Keratinocyte (primary cell): ENCODE measurements around the gene WDR44. TPM values are rescaled to one million over a fixed set of nuclear protein-coding genes. Genes with fewer than 3 reads are reported as not detected.
"Not testable (repeated sequence)": the region's sequence is repeated elsewhere in the genome, so short reads cannot be mapped to it uniquely, and the experiment has no call there.

Experiments
- DNase-seq: peaks from one replicate; pipeline ENCODE4 v3.0.0-alpha.2; 2011; ENCODE audit warnings: low read depth, missing footprints, low spot score
- FAIRE-seq: peaks from 2 replicates; lab custom pipeline; 2011; peaks lifted over from hg19 to GRCh38; lab: Jason Lieb, UNC
- H2AFZ ChIP-seq: 2 replicates; pipeline ENCODE4 v1.6.0; 2012; ENCODE audit warnings: low read length, control low read depth, inconsistent platforms; ENCODE audit not compliant: control insufficient read depth
- H3K27ac ChIP-seq: 2 replicates; pipeline ENCODE4 v1.5.1; 2011; ENCODE audit warnings: low read length; ENCODE audit not compliant: control insufficient read depth, insufficient read depth
- H3K27me3 ChIP-seq: 3 replicates; pipeline ENCODE4 v1.6.0; 2011; ENCODE audit warnings: low read length; ENCODE audit not compliant: control insufficient read depth, insufficient read depth; ENCODE audit errors: extremely low read depth
- H3K36me3 ChIP-seq, 2 experiments: 2 replicates in 1 of 2; 3 replicates in 1 of 2; pipeline ENCODE4 v1.5.1; 2011; ENCODE audit warnings: low read length in 2 of 2, mild to moderate bottlenecking in 1 of 2; ENCODE audit not compliant: control insufficient read depth in 2 of 2, insufficient read depth in 2 of 2; ENCODE audit errors: extremely low read depth in 1 of 2
- H3K4me1 ChIP-seq: 3 replicates; pipeline ENCODE4 v1.5.1; 2011; ENCODE audit warnings: low read length; ENCODE audit not compliant: control insufficient read depth, insufficient read depth; ENCODE audit errors: extremely low read depth
- H3K4me2 ChIP-seq: 3 replicates; pipeline ENCODE4 v1.6.0; 2011; ENCODE audit warnings: low read depth, low read length; ENCODE audit not compliant: control insufficient read depth, insufficient read depth; ENCODE audit errors: extremely low read depth
- H3K4me3 ChIP-seq, 3 experiments: fragments of 200-600 bp in 1 of 3; sonication (generic) in 1 of 3; 2 replicates in 2 of 3; 3 replicates in 1 of 3; pipeline ENCODE4 v1.5.1; 2011 to 2016; ENCODE audit warnings: low read length in 3 of 3, mild to moderate bottlenecking in 3 of 3, control low read depth in 2 of 3, inconsistent platforms in 1 of 3, low read depth in 1 of 3, mixed read lengths in 1 of 3, mixed run types in 1 of 3, moderate library complexity in 1 of 3; ENCODE audit not compliant: control insufficient read depth in 2 of 3, insufficient read depth in 2 of 3; ENCODE audit errors: extremely low read depth in 1 of 3
- H3K79me2 ChIP-seq: 2 replicates; pipeline ENCODE4 v1.6.0; 2012; ENCODE audit warnings: low read length; ENCODE audit not compliant: control insufficient read depth, insufficient read depth
- H3K9ac ChIP-seq: 3 replicates; pipeline ENCODE4 v1.6.0; 2011; ENCODE audit warnings: low read length; ENCODE audit not compliant: control insufficient read depth, insufficient read depth; ENCODE audit errors: extremely low read depth
- H3K9me1 ChIP-seq: 3 replicates; pipeline ENCODE4 v1.6.0; 2011; ENCODE audit warnings: low read length; ENCODE audit not compliant: control insufficient read depth, insufficient read depth; ENCODE audit errors: extremely low read depth
- H3K9me3 ChIP-seq: 2 replicates; pipeline ENCODE4 v1.5.1; 2012; ENCODE audit warnings: low read depth, low read length; ENCODE audit not compliant: control insufficient read depth
- H4K20me1 ChIP-seq: 3 replicates; pipeline ENCODE4 v1.6.0; 2011; ENCODE audit warnings: low read length; ENCODE audit not compliant: control insufficient read depth, insufficient read depth; ENCODE audit errors: extremely low read depth
- EZH2 ChIP-seq: IDR thresholded peaks from one replicate; pipeline ENCODE4 v1.6.1; 2012; ENCODE audit warnings: inconsistent platforms, mild to moderate bottlenecking, low read length, moderate library complexity
- dilution Hi-C: fragments of 300-500 bp; cut with MboI; formaldehyde crosslinking; loops from one replicate; pipeline ENCODE4 v1.7.0; 2020; ENCODE audit warnings: low sequenced_read_pairs; ENCODE audit not compliant: extremely low pct_ligation_motif_present
- polyA plus RNA-seq, 5 experiments: library from polyadenylated mRNA; depleted of rRNA in 3 of 5; stranded (reverse) in 3 of 5; stranded (forward) in 1 of 5; unstranded in 1 of 5; fragments of >200 nt; gene quantifications; 1 replicate in 1 of 5; 2 replicates in 3 of 5; 3 replicates in 1 of 5; pipeline versions ENCODE4 v1.2.1 to v1.2.3, GENCODE V29; 2011 to 2012; ENCODE audit warnings: missing spikeins in 2 of 5, low read depth in 1 of 5, low replicate concordance in 1 of 5
- TF ChIP-seq, protein P1 (sequence below), 3 experiments: IDR thresholded peaks in 1 of 3; conservative IDR thresholded peaks in 1 of 3; optimal IDR thresholded peaks in 1 of 3; 2 replicates in 2 of 3; 3 replicates in 1 of 3; pipeline versions ENCODE3 to v1.5.1; 2011; ENCODE audit warnings: low read length in 3 of 3, mild to moderate bottlenecking in 3 of 3, moderate library complexity in 2 of 3, control low read depth in 1 of 3, inconsistent platforms in 1 of 3; ENCODE audit not compliant: insufficient read depth in 2 of 3; ENCODE audit errors: extremely low read depth in 1 of 3

Gene WDR44
- polyA plus RNA-seq, 1 donor (not counting 4 experiments of a cell fraction or from before 2014, with no cell fraction given), result 22.9 TPM

DNA sequence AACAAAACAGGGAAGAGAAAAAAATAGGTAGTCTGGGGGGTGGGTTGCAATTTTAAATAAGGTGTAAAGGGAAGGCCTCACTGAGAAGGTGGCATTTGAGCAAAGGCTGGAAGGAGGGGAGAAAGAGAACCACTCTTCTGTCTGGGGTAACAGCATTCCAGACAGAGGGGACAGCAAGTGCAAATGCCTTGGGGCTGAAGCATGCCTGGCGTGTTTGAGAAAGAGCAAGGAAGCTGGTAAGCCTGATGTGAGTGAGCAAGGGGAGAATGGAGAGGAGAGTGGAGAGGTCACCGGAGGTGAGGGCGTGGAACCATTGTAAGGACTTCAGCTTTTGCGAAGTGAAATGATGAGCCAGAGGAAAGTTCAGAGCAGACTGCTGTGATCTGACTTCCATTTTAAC, 130.0 kb downstream of the WDR44 start:
- FAIRE-seq (no peak), DNase-seq (no peak)
- Histone ChIP-seq H3K27me3 (no peaks in the 10 kb centered on the region), H3K9ac (no peak overlapping the region), H3K36me3 (no peaks in the 10 kb centered on the region), H3K4me2 (no peak overlapping the region), H3K27ac (no peak overlapping the region), H3K9me3 (no peaks in the 10 kb centered on the region), H4K20me1 (no peaks in the 10 kb centered on the region), H3K4me1 (no peaks in the 10 kb centered on the region), H3K4me3 (no peak overlapping the region), H3K9me1 (no peaks in the 10 kb centered on the region), H3K79me2 (no peaks in the 10 kb centered on the region), H2AFZ (no peak overlapping the region)
- dilution Hi-C loops, result no loop called here
- TF ChIP-seq, protein P1, sequence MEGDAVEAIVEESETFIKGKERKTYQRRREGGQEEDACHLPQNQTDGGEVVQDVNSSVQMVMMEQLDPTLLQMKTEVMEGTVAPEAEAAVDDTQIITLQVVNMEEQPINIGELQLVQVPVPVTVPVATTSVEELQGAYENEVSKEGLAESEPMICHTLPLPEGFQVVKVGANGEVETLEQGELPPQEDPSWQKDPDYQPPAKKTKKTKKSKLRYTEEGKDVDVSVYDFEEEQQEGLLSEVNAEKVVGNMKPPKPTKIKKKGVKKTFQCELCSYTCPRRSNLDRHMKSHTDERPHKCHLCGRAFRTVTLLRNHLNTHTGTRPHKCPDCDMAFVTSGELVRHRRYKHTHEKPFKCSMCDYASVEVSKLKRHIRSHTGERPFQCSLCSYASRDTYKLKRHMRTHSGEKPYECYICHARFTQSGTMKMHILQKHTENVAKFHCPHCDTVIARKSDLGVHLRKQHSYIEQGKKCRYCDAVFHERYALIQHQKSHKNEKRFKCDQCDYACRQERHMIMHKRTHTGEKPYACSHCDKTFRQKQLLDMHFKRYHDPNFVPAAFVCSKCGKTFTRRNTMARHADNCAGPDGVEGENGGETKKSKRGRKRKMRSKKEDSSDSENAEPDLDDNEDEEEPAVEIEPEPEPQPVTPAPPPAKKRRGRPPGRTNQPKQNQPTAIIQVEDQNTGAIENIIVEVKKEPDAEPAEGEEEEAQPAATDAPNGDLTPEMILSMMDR (optimal IDR thresholded peaks at IDR 0.05 in 1 of 3, IDR thresholded peaks at IDR 0.05 in 1 of 3, conservative IDR thresholded peaks at IDR 0.05 in 1 of 3; ENCODE audit: extremely low read depth in 1 of 3, insufficient read depth in 2 of 3, low read length in 3 of 3), result no peak
- TF ChIP-seq EZH2, result no peak

DNA sequence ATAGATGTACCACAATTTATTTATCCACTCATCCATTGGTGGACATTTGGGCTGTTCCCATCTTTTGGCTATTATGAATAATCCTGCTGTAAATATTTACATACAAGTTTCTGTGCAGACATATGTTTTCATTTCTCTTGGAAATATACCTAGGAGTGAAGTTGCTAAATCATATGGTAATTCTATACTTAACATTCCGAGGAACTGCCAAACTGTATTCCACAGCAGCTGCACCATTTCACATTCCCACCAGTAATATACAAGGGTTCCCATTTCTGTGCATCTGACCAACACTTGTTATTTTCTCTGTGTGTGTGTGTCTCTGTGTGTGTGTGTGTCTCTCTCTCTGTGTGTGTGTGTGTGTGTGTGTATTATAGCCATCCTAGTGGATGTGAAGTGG, 134.3 kb downstream of the WDR44 start:
- Histone ChIP-seq H3K4me1 (no peaks in the 10 kb centered on the region), H3K79me2 (no peaks in the 10 kb centered on the region), H4K20me1 (no peaks in the 10 kb centered on the region), H3K27me3 (no peaks in the 10 kb centered on the region), H3K4me2 (no peak overlapping the region), H3K9ac (no peak overlapping the region), H3K27ac (no peak overlapping the region), H2AFZ (no peak overlapping the region), H3K9me1 (no peaks in the 10 kb centered on the region), H3K9me3 (no peaks in the 10 kb centered on the region), H3K36me3 (no peaks in the 10 kb centered on the region), H3K4me3 (no peak overlapping the region)
- no peak for TF ChIP-seq EZH2
- TF ChIP-seq, protein P1 (optimal IDR thresholded peaks at IDR 0.05 in 1 of 3, IDR thresholded peaks at IDR 0.05 in 1 of 3, conservative IDR thresholded peaks at IDR 0.05 in 1 of 3; ENCODE audit: extremely low read depth in 1 of 3, insufficient read depth in 2 of 3, low read length in 3 of 3), result no peak
- dilution Hi-C loops, result no loop called here
- DNase-seq (no peak), FAIRE-seq (no peak)

DNA sequence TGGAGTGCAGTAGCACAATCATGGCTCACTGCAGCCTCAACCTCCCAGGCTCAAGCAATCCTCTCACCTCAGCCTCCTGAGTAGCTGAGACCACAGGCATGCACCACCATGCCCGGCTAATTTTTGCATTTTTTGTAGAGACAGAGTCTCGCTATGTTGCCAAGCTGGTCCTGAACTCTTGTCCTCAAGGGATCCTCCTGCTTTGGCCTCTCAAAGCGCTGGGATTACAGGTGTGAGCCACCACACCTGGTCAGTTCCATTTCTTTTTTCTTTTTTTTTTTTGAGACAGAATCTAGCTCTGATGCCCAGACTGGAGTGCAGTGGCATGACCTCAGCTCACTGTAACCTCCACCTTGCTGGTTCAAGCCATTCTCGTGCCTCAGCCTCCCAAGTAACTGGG, 136.5 kb downstream of the WDR44 start:
- H3K9ac ChIP-seq, H3K4me3 ChIP-seq, H3K9me1 ChIP-seq, H2AFZ ChIP-seq, H3K27ac ChIP-seq, FAIRE-seq, H3K4me1 ChIP-seq, DNase-seq, H3K27me3 ChIP-seq, H3K79me2 ChIP-seq, H3K4me2 ChIP-seq, H4K20me1 ChIP-seq, H3K9me3 ChIP-seq, dilution Hi-C loops, H3K36me3 ChIP-seq: not testable (repeated sequence)
